Measurements from ENCODE around the gene OLFM1. TPM values are rescaled to one million over a fixed set of nuclear protein-coding genes. Genes with fewer than 3 reads are reported as not detected.

OLFM1 gene
- polyA plus RNA-seq, 1 experiment = 1.5 TPM

GRCh38 chr9:135046739-135047350, 40.6 kb upstream of the OLFM1 start:
- H3K4me3 ChIP-seq (ENCODE audit: low read depth, low read length) = no peak overlapping the region
- CTCF ChIA-PET = no interaction called here
- no peaks in the 10 kb centered on the region for H3K36me3 ChIP-seq (ENCODE audit: control insufficient read depth, insufficient read depth, low read length)
- POLR2A ChIA-PET = no interaction called here
- TF ChIP-seq, protein P1, sequence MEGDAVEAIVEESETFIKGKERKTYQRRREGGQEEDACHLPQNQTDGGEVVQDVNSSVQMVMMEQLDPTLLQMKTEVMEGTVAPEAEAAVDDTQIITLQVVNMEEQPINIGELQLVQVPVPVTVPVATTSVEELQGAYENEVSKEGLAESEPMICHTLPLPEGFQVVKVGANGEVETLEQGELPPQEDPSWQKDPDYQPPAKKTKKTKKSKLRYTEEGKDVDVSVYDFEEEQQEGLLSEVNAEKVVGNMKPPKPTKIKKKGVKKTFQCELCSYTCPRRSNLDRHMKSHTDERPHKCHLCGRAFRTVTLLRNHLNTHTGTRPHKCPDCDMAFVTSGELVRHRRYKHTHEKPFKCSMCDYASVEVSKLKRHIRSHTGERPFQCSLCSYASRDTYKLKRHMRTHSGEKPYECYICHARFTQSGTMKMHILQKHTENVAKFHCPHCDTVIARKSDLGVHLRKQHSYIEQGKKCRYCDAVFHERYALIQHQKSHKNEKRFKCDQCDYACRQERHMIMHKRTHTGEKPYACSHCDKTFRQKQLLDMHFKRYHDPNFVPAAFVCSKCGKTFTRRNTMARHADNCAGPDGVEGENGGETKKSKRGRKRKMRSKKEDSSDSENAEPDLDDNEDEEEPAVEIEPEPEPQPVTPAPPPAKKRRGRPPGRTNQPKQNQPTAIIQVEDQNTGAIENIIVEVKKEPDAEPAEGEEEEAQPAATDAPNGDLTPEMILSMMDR (IDR thresholded peaks at IDR 0.05; ENCODE audit: insufficient read depth, low read depth, low read length) = no peak
- no peak for DNase-seq (ENCODE audit: low read depth)
- no peaks in the 10 kb centered on the region for H3K27me3 ChIP-seq (ENCODE audit: control insufficient read depth, insufficient read depth, low read length)

- ChIA-PET CTCF (no interaction called here), POLR2A (no interaction called here)
- Histone ChIP-seq H3K27me3 (ENCODE audit: control insufficient read depth, insufficient read depth, low read length) (no peaks in the 10 kb centered on the region), H3K4me3 (ENCODE audit: low read depth, low read length) (no peak overlapping the region), H3K36me3 (ENCODE audit: control insufficient read depth, insufficient read depth, low read length) (no peaks in the 10 kb centered on the region)
- DNase-seq (ENCODE audit: low read depth) = no peak
- TF ChIP-seq, protein P1 (IDR thresholded peaks at IDR 0.05; ENCODE audit: insufficient read depth, low read depth, low read length) = no peak
These were observed 39.9 kb upstream of the OLFM1 start for GRCh38 chr9:135047521-135047920.

- ChIA-PET POLR2A (no interaction called here), CTCF (no interaction called here)
- TF ChIP-seq, protein P1 (IDR thresholded peaks at IDR 0.05; ENCODE audit: insufficient read depth, low read depth, low read length) = no peak
These were observed 39.3 kb upstream of the OLFM1 start for GRCh38 chr9:135048046-135048757.

GRCh38 chr9:135048758-135049444, 38.6 kb upstream of the OLFM1 start:
- ChIA-PET CTCF (no interaction called here), POLR2A (no interaction called here)
- H3K27me3 ChIP-seq (ENCODE audit: control insufficient read depth, insufficient read depth, low read length) = no peaks in the 10 kb centered on the region
- H3K36me3 ChIP-seq (ENCODE audit: control insufficient read depth, insufficient read depth, low read length) = no peaks in the 10 kb centered on the region
- H3K4me3 ChIP-seq (ENCODE audit: low read depth, low read length) = no peak overlapping the region
- TF ChIP-seq, protein P1 (IDR thresholded peaks at IDR 0.05; ENCODE audit: insufficient read depth, low read depth, low read length) = no peak
- DNase-seq (ENCODE audit: low read depth) = no peak

More at GRCh38 chr9:135048046-135048757, 39.3 kb upstream of the OLFM1 start:
- Histone ChIP-seq H3K4me3 (ENCODE audit: low read depth, low read length) (no peak overlapping the region), H3K27me3 (ENCODE audit: control insufficient read depth, insufficient read depth, low read length) (no peaks in the 10 kb centered on the region), H3K36me3 (ENCODE audit: control insufficient read depth, insufficient read depth, low read length) (no peaks in the 10 kb centered on the region)
- no peak for DNase-seq (ENCODE audit: low read depth)

- no peaks in the 10 kb centered on the region for H3K36me3 ChIP-seq (ENCODE audit: control insufficient read depth, insufficient read depth, low read length)
- no peaks in the 10 kb centered on the region for H3K27me3 ChIP-seq (ENCODE audit: control insufficient read depth, insufficient read depth, low read length)
- no peak overlapping the region for H3K4me3 ChIP-seq (ENCODE audit: low read depth, low read length)
- TF ChIP-seq, protein P1 (IDR thresholded peaks at IDR 0.05; ENCODE audit: insufficient read depth, low read depth, low read length) = no peak
- DNase-seq (ENCODE audit: low read depth) = no peak
- ChIA-PET POLR2A (no interaction called here), CTCF (interaction anchor here (0.6 kb wide), 1 partner anchor 18 kb away, joined by 4 read pairs; no protein-coding TSS in a partner anchor)
These were observed 38.0 kb upstream of the OLFM1 start for GRCh38 chr9:135049460-135049859.
